ENCODE data around the gene TRPC6.

GRCh38 chr11:101567071-101567470, 16.7 kb downstream of the TRPC6 start:
- TF ChIP-seq EP300 (IDR thresholded peaks at IDR 0.05): no peak
- no peak for TF ChIP-seq CTCF (IDR thresholded peaks at IDR 0.05)
- TF ChIP-seq POLR2AphosphoS5 (IDR thresholded peaks at IDR 0.05): no peak
- no peak for TF ChIP-seq POLR2A (IDR thresholded peaks at IDR 0.05)

Data from suprapubic skin (tissue), 4 donors.